GM19099 (cell line): ENCODE results near the gene IL4.

ENCODE experiments used
- POLR2A ChIP-seq: IDR thresholded peaks from 3 replicates; pipeline ENCODE4 v1.6.1; 2011; ENCODE audit warnings: low read depth; ENCODE audit not compliant: insufficient read length; ENCODE audit errors: extremely low read depth

Gene IL4

GRCh38 chr5:132673939-132674630 is at the start of gene IL4:
Gene IL4, plus strand, starts transcription at chr5:132673989. Its CDS starts 62 bp downstream, at chr5:132674051.
- no peak for TF ChIP-seq POLR2A

- no peak for TF ChIP-seq POLR2A
These were observed 46.3 kb upstream of the IL4 start for GRCh38 chr5:132627470-132627869.

- no peak for TF ChIP-seq POLR2A
These were observed 45.0 kb upstream of the IL4 start for GRCh38 chr5:132628814-132629213.

GRCh38 chr5:132629230-132629944 is 44.4 kb upstream of the IL4 start:
- TF ChIP-seq POLR2A = no peak

GRCh38 chr5:132635873-132636272 is 37.9 kb upstream of the IL4 start:
- TF ChIP-seq POLR2A = no peak

GRCh38 chr5:132637241-132637640 is 36.5 kb upstream of the IL4 start:
- no peak for TF ChIP-seq POLR2A

- no peak for TF ChIP-seq POLR2A
These were observed 34.1 kb upstream of the IL4 start for GRCh38 chr5:132639706-132640130.

- no peak for TF ChIP-seq POLR2A
These were observed 33.2 kb upstream of the IL4 start for GRCh38 chr5:132640613-132641012.

GRCh38 chr5:132641241-132641723 is 32.5 kb upstream of the IL4 start:
- TF ChIP-seq POLR2A = no peak

GRCh38 chr5:132641841-132642240 is 31.9 kb upstream of the IL4 start:
- TF ChIP-seq POLR2A = no peak

GRCh38 chr5:132644177-132644576 is 29.6 kb upstream of the IL4 start:
- no peak for TF ChIP-seq POLR2A

GRCh38 chr5:132646583-132647266 is 27.1 kb upstream of the IL4 start:
- no peak for TF ChIP-seq POLR2A

GRCh38 chr5:132647473-132647872 is 26.3 kb upstream of the IL4 start:
- TF ChIP-seq POLR2A = no peak

- TF ChIP-seq POLR2A = no peak
These were observed 25.4 kb upstream of the IL4 start for GRCh38 chr5:132648355-132648754.

GRCh38 chr5:132651838-132652469 is 21.8 kb upstream of the IL4 start:
- TF ChIP-seq POLR2A = no peak
